HUDEP-2 (cell line): ENCODE measurements around the gene DHRSX.
"Not testable (repeated sequence)": the region's sequence is repeated elsewhere in the genome, so short reads cannot be mapped to it uniquely, and the experiment has no call there.

Experiments used
- DNase-seq, 76 experiments: peaks; one replicate each; lab custom pipeline; 2025; ENCODE audit not compliant: unreplicated experiment in 76 of 76; lab: John Stamatoyannopoulos, UW

Gene DHRSX

DNA sequence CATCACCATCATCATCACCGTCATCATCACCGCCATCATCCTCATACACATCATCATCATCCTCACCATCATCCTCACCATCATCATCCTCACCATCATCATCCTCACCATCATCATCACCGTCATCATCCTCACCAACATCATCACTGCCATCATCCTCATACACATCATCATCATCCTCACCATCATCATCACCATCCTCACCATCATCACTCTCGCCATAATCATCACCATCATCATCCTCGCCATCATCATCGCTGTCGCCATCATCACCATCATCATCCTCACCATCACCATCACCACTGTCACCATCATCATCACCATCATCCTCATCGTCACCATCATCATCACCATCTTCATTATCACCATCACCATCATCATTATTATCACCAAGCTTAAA is 19.8 kb upstream of the DHRSX start:
- no peak for DNase-seq

DNA sequence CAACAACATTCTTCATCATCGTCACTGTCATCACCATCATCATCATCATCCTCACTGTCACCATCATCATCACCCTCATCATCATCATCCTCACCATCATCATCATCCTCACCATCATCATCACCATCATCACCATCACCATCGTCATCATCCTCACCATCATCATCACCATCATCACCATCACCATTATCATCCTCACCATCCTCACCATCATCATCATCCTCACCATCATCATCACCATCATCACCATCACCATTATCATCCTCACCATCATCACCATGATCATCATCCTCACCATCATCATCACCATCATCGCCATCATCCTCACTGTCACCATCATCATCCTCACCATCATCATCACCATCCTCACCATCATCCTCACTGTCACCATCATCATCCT is 18.9 kb upstream of the DHRSX start:
- DNase-seq = not testable (repeated sequence)

DNA sequence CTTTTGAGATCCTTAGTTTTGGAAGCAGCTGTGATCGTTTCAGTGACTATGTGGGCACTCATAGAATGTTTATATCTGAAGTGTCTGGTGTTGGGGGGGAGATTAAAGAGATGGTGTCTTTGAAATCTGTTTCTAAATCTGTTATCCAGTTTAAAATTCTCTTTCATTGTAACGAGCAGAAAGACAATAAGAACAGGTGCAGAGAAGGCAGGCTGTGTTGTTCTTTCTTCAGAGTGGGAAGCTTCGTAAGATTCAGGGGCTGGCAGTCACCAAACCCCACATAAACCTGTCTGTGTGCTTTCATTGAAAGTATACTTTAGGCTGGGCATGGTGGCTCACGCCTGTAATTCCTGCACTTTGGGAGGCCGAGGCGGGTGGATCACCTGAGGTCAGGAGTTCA is 16.3 kb upstream of the DHRSX start:
- DNase-seq = no peak

DNA sequence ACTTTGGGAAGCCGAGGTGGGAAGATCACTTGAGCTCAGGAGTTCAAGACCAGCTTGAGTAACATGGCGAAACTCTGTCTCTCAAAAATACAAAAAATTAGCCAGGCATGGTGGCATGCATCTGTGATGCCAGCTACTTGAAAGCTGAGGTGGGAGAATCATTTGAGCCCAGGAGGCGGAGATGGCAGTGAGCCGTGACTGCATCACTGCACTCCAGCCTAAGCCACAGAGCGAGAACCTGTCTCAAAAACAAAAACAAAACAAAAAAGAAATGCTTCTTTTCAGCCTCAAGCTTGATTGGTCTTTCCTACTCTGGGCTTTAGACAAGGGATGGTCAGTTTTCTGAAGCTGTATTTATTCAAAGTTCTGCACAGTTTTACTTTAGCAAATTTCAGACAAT is 15.8 kb upstream of the DHRSX start:
- DNase-seq = no peak

DNA sequence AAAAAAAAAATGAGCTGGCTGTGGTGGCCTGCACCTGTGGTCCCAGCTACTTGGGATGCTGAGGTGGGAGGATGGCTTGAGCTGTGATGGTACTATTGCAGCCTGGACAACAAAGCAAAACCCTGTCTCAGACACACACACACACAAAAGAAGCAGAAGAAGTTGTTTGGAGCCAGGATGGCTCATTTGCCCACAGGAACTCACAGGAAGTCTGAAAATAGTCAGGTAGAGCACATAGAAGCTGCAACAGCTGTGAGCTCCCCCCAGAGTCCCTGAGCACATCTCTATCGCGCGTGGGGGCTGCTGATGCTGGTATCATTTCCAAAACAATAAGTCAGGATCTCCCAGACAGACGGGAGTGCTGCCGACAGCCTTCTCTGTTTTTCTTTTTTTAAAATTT is 13.4 kb upstream of the DHRSX start:
- DNase-seq = no peak

DNA sequence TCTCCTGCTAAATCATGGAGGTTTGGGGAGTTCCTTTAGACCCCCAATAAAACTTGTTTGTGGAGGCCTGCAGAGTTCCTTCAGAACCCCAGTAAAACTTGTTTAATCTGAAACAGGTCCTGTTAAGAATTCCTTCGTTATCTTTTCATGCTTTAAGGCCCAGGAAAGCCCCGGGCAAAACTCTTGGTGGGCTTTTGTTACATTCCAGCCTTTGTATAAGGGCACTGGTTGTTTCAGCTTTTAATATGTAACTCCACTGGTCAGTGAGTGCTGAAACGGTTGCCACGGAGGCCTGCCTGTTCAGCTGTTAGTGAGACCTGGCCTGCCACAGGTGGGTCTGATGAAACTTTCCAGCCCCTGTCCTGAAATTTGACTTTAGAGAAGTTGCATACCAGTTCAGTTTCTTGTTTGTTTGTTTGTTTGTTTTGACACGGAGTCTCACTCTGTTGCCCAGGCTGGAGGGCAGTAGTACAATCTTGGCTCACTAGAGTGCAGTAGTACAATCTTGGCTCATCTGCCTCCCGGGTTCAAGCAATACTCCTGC is 12.4 kb upstream of the DHRSX start:
- no peak for DNase-seq

DNA sequence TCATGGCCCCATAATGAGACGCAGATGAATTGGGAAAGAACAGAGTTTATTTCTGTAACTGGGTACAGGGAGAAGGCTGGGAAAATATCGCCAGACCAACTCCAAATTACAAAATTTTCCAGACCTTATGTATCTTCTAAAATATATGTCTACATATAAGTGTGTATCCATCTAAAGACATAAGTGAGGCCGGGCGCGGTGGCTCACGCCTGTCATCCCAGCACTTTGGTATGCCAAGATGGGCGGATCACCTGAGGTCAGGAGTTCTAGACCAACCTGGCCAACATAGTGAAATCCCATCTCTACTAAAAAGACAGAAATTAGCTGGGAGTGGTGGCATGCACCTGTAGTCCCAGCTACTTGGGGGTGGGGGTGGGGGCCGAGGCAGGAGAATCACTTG is 11.7 kb upstream of the DHRSX start:
- no peak for DNase-seq

DNA sequence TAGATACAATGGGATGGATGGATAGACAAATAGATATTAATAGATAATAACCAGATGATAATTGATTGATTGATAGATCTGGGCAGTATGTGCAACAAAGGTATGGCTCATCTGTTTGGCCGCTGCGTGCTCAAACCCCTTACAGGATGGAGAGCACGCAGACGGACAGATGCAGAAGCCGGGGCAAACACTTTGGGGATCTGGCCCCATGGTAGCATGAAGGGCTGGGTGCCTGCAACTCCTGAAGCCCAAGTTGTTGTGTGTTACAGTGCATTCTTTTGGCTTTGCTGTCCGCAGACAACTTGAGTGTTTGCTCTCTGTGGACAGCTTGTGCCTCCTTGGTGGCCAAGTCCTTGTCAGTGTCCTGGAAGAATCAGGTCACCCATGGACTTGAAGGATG is 10.6 kb upstream of the DHRSX start:
- no peak for DNase-seq

DNA sequence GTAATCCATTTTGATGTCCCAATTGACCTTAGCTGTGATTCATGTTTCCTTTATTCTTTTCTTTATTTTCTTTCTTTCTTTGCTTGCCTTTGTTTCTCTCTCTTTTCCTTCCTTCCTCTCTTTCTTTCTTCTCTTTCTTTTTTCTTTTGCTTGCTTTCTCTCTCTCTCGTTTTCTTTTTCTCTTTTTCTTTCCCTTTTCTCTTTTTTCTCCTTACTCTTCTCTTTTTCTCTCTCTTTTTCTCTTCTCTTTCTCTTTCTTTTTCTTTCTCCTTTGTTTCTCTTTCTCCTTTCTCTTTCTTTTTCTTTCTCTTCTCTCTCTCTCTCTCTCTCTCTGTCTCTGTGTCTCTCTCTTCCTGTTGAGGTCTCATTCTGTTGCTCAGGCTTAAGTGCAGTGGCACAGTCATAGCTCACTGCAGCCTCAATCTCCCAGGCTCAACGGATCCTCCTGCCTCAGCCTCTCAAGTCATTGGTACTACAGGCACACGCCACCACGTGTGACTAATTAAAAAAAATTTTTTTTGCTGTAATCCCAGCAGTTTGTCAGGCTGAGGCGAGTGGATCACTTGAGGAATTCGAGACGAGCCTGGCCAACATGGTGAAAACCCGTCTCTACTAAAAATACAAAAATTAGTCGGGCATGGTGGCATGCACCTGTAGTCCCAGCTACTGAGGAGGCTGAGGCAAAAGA is 8.0 kb upstream of the DHRSX start:
- DNase-seq = no peak

DNA sequence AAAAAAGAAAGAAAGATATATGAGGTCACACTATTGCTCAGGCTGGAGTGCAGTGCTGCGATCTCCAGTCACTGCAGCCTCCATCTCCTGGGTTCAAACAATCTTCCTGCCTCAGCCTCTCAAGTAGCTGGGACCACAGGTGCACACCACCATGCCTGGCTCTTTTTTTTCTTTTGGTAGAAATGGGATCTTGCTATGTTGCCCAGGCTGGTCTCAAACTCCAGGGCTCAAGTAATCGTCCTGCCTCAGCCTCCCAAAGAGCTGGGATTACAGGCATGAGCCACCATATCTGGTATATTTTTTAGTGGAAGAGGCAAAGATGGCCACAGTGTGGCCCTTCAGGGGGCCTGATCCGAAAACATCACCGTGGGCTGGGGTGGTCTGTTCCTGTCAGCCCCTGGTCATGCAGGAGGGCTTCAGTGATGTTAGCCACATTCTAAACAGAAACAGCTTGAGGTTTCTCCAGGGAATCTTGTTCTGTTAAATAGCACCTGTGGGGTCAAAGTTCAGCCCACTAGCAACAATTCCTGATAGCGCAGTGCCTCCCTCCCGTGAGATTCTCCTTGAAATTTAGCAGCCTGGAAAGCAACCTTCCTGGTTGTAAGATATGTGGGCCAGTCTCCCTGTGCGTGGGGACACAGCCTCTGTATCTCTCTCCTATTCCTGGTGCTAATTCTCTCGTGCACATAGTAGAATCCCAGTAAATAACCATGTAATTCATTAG is 7.3 kb upstream of the DHRSX start:
- no peak for DNase-seq

DNA sequence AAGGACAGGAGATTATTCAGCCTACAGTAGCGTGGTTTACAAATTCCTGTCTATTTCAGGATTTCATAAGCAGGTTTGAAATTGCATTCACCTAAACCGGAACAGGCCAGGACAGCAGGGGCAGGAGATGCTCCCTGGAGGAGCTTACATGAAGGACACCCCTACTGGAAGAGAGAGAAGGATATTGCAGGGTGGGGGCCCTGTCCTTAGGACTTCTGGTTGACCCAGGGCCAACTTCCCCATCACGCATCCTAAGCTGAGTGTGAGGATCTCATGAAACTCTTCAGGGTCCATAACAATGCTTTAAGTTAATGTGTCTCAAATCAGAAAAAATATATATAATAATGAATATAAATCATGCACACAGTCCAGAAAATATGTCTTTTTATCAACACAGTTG is 6.4 kb upstream of the DHRSX start:
- no peak for DNase-seq

DNA sequence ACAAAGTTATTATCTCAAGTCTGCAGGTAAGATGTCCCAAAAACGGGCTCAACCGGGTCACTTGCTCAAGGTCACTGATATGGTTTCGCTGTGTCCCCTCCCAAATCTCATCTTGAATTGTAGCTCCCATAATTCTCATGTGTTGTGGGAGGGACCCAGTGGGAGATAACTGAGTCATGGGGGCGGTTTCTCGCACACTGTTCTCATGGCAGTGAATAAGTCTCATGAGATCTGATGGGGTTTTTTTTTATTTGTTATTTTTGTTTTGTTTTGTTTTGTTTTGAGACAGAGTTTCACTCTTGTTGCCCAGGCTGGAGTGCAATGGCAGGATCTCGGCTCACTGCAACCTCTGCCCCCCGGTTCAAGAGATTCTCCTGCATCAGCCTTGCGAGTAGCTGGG is 4.6 kb upstream of the DHRSX start:
- DNase-seq = not testable (repeated sequence)

DNA sequence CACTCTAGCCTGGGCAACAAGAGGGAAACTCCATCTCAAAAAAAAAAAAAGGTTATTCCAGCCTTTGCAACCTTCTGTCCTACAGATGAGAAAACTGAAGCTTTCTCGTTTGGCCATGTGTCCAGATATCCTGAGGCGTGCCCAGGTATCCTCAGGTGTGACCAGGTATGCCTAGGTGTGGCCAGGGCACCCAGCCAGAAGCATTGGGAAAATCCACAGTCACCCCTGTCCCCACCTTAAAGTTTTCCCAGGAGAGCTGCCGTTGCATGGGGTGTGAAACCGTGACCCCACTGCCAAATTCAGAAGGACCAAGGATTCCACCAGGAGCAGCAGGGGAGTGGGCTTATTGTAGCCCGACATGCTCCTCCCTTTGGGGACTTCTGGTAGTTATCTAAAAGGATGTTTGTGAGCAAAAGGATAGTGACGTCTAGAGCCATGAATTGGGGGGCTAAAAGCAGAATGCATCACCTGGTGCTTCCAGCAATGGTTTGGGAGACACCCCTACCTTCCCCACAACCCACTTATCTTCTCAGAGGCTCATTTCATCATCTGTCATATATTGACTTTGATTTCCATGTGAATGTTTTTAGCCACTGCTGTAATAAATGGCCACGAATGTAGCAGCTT is 4.0 kb upstream of the DHRSX start:
- no peak for DNase-seq

DNA sequence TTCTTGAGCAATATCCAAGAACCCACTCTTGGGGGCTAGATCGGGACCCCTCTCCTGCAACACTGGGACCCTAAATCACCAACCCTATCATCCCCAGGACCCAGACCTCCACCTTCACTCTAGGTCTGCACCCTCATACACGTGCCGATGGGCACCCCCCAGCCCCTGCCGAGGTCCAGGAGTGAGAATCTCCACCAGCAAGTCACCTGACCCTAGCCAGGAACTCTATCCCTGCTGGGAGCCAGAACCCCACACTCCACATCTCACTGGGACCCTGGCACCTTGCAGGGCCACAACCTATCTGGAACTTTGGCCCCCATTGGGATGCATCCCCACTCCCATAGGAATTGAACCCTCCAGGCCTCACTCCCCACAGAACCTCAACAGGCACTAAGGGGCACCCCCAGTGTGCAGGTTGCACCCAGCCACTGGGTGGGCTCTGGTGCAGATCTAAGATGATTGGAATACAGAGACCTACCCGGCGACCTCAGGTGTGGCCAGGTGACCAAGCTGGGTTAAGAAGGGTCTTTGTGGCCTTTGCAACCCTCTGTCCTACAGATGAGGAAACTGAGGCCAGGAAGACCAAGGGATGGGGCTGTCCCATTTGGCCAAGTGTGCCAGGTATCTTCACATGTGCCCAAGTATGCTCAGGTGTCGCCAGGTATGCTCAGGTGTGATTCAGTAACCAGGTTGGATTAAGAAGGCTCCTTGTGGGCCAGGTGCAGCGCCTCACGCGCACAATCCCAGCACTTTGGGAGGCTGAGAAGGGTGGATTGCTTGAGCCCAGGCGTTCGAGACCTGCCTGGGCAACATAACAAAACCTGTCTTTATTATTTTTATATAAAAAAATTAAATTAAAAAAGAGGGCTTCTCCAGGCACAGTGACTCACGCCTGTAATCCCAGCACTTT is 3.1 kb upstream of the DHRSX start:
- DNase-seq = no peak

DNA sequence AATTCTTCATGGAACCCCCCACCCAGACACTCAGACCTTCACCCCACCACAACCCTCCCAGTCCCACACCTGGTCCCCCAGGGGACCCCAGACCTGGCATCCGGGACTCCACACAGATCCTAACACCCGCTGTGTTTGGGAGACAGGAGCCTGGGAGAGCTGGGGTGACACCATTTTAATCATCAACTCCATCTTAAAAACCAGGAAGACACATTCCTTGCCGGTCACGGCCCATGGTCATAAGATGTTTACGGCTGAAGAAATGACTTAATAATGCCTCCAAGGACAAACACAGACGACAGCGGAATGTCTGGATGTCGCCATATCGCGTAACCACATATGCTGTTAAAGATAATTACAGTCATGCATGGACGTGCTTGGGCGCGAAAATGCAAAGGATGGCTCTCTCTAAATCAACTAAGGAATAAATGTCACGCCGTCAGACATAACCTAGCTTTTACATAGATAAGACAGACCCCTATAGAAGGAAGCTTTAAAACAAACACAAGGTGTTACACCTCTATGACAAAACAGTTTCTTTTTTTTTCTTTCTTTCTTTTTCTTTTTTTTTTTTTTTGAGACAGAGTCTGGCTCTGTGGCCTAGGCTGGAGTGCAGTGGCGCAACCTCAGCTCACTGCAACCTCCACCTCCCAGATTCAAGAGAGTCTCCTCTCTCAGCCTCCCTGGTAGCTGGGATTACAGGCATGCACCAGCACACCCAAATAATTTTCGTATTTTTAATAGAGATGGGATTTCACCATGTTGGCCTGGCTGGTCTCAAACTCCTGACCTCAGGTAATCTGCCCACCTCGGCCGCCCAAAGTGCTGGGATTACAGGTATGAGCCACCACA is 2.1 kb upstream of the DHRSX start:
- no peak for DNase-seq

DNA sequence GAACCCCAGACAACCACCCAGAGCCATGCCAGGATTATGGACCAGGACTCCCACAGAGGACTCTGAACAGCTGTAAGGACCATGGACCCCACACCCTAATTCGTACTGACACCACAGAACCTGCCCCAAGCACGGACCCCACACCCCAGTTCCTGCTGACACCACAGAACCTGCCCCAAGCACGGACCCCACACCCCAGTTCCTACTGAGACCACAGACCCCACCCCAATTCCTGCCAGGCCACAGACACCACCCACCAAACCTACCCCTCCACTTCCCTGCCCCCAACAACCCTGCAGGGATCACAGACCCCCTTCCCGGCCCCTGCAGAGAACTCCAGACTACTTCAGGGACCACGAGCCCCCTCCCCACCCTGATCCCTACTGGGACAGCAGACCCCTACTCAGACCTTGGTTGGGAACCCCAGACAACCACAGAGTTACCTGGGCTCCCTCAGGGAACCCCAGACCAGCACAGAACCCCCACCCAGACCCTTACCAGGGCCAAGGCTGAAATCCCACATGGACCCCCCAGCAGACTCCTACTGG is 1.4 kb upstream of the DHRSX start:
- no peak for DNase-seq

DNA sequence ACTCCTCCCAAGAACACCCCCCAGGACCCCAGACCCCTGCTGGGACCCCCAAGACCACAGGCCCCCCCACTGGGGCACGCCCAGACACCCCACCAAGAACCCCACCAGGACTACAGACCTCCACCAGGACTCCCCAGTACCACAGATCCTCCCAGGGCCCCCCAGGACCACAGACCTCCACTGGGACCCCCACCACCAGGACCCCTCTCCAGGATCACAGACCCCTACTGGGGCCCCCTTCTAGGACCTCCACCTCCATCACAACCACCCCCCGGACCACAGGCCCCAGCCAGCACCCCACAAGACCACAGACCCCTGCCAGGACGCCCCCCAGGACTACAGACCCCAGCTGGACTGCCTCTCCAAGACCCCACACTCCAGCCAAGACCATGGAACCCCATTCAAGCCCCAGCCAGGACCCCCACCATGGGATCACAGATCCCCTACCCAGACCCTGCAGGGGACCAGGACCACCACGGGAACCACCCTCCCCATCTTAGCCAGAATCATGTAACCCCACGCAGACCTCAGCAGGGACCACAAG is 855 bp upstream of the DHRSX start:
- no peak for DNase-seq

DNA sequence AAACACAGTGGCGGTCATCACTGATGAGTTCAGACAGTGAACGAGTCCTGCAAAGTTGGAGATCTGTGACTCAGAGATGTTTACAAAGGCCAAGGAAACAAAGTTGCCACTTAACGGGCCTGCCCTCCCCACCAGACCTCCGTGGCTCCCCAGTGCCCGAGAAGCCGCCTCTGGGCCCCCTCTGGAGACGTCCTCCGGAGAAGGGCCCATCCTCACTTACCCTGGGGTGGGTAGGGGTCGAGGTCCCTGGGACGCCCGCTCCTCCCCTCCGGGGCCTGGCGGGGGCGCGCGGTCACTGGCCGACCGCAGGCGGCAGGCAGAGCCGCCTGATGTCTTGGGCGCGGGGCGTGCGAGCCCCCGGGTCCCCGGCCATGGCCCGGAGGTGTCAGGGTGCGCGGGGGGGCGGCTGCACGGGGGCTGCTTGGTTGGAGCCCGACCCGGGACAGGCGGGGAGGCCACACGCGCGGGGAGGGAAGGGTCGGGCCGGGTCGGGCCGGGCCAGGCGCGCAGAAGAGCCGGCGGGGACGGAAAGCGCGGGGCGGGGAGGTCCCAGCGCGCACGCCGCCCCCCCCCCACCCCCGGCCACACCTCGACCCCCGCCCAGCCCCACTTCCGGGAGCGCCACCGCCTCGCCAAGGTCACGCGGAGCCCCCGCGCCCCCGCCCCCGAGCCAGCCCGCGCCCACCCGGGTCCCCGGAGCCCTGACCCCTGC is 529 bp downstream of the DHRSX start:
- DNase-seq = no peak

DNA sequence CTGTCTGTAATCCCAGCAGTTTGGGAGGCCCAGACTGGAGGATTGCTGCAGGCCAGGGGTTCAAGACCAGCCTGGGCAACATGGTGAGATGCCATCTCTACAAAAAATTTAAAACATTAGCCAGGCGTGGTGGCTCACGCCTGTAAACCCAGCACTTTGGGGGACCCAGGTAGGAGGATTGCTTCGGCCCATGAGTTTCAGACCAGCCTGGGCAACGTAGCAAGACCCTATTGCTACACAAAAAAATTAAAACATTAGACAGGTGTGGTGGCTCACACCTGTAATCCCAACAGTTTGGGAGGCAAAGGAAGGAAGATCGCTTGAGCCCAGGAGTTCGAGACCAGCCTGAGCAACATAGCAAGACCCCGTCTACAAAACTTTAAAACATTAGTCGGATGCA is 1.3 kb downstream of the DHRSX start:
- no peak for DNase-seq
